Inflammatory macrophage (primary cell): ENCODE data around the gene RAP1A.
"Not testable (repeated sequence)": the region's sequence is repeated elsewhere in the genome, so short reads cannot be mapped to it uniquely, and the experiment has no call there.

Experiments
- DNase-seq, 2 donors: peaks; one replicate each; pipeline ENCODE4 v3.0.0-alpha.2; 2020 to 2022

The RAP1A gene

GRCh38 chr1:111738436-111739193 lies 119.0 kb downstream of the RAP1A start:
- DNase-seq: peak in 1 of 2 donors; percentile 53

- DNase-seq: peak; percentile 88 to 91
These were observed 119.8 kb downstream of the RAP1A start, which contains the start of gene INKA2 for GRCh38 chr1:111739194-111739924. Gene INKA2, minus strand, starts transcription at chr1:111739395. Its CDS starts 153 bp downstream, at chr1:111739242.

- DNase-seq: no peak
These were observed 120.6 kb downstream of the RAP1A start for GRCh38 chr1:111739925-111740765.

GRCh38 chr1:111742292-111742691 lies 122.7 kb downstream of the RAP1A start:
- DNase-seq: not testable (repeated sequence)

GRCh38 chr1:111742938-111743549 lies 123.5 kb downstream of the RAP1A start:
- no peak for DNase-seq

GRCh38 chr1:111743679-111744101 lies 124.1 kb downstream of the RAP1A start:
- DNase-seq: no peak

- no peak for DNase-seq
These were observed 126.4 kb downstream of the RAP1A start for GRCh38 chr1:111745675-111746613.

- DNase-seq: no peak
These were observed 127.0 kb downstream of the RAP1A start for GRCh38 chr1:111746614-111746999.

- peak; percentile 81 for DNase-seq
These were observed 127.7 kb downstream of the RAP1A start for GRCh38 chr1:111747282-111747734.

- DNase-seq: no peak
These were observed 128.4 kb downstream of the RAP1A start for GRCh38 chr1:111747947-111748346.

- no peak for DNase-seq
These were observed 130.0 kb downstream of the RAP1A start for GRCh38 chr1:111749628-111750027.

- no peak for DNase-seq
These were observed 131.3 kb downstream of the RAP1A start for GRCh38 chr1:111750856-111751255.

- DNase-seq: no peak
These were observed 132.5 kb downstream of the RAP1A start for GRCh38 chr1:111751906-111752575.

- no peak for DNase-seq
These were observed 135.4 kb downstream of the RAP1A start for GRCh38 chr1:111754984-111755330.

GRCh38 chr1:111755331-111756123 lies 135.9 kb downstream of the RAP1A start, which contains the start of gene DDX20:
Gene DDX20, plus strand, starts transcription at chr1:111755901. Its CDS starts 24 bp downstream, at chr1:111755925.
- DNase-seq: peak; percentile 96

GRCh38 chr1:111756124-111756513 lies 136.5 kb downstream of the RAP1A start:
- DNase-seq: no peak

- DNase-seq: peak in 1 of 2 donors; percentile 28
These were observed 138.8 kb downstream of the RAP1A start for GRCh38 chr1:111758373-111758772.

- DNase-seq: no peak
These were observed 142.1 kb downstream of the RAP1A start for GRCh38 chr1:111761717-111762116.

GRCh38 chr1:111762332-111762731 lies 142.7 kb downstream of the RAP1A start:
- no peak for DNase-seq
